ENCODE measurements around the gene TIMM50.
A peak's percentile ranks its signal among the peaks of the same experiment; 100 is the strongest.

The TIMM50 gene

GRCh38 chr19:39494661-39495060 is 14.0 kb downstream of the TIMM50 start:
- no peak for TF ChIP-seq CTCF (IDR thresholded peaks at IDR 0.05; ENCODE audit: borderline replicate concordance, control extremely low read depth, extremely low read depth, insufficient read depth, missing control alignments)

GRCh38 chr19:39496063-39496462 is 15.4 kb downstream of the TIMM50 start:
- in situ Hi-C loops (cut with MboI; ENCODE audit: low sequenced_read_pairs, unreplicated experiment), result no loop called here
- TF ChIP-seq CTCF (IDR thresholded peaks at IDR 0.05; ENCODE audit: borderline replicate concordance, control extremely low read depth, extremely low read depth, insufficient read depth, missing control alignments), result no peak
- DNase-seq (ENCODE audit: low spot score), result no peak

More at GRCh38 chr19:39494661-39495060, 14.0 kb downstream of the TIMM50 start:
- in situ Hi-C loops (cut with MboI; ENCODE audit: low sequenced_read_pairs, unreplicated experiment), result no loop called here
- DNase-seq (ENCODE audit: low spot score), result no peak

DNA sequence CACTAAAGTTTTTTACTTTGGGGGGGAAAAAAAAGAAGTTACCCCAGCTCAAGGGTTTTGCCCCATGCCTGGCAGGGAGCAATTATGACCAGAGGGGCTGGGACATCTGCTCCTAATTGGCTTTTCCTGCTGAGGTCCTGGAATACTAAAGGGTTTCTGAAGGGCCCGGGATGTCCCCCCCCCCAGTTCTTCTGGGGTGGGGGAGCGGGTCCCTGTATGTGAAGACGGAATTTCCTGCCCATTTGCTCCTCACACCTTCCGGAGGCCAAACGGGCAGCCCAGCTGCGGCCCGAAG is 17.0 kb downstream of the TIMM50 start:
- no peak for DNase-seq (ENCODE audit: low spot score)
- in situ Hi-C loops (cut with MboI; ENCODE audit: low sequenced_read_pairs, unreplicated experiment), result no loop called here
- peak; percentile 29 for TF ChIP-seq CTCF (IDR thresholded peaks at IDR 0.05; ENCODE audit: borderline replicate concordance, control extremely low read depth, extremely low read depth, insufficient read depth, missing control alignments)

- in situ Hi-C loops (cut with MboI; ENCODE audit: low sequenced_read_pairs, unreplicated experiment), result no loop called here
- no peak for TF ChIP-seq CTCF (IDR thresholded peaks at IDR 0.05; ENCODE audit: borderline replicate concordance, control extremely low read depth, extremely low read depth, insufficient read depth, missing control alignments)
- DNase-seq (ENCODE audit: low spot score), result peak; percentile 79
Observed at GRCh38 chr19:39497996-39498797, 17.6 kb downstream of the TIMM50 start.

DNA sequence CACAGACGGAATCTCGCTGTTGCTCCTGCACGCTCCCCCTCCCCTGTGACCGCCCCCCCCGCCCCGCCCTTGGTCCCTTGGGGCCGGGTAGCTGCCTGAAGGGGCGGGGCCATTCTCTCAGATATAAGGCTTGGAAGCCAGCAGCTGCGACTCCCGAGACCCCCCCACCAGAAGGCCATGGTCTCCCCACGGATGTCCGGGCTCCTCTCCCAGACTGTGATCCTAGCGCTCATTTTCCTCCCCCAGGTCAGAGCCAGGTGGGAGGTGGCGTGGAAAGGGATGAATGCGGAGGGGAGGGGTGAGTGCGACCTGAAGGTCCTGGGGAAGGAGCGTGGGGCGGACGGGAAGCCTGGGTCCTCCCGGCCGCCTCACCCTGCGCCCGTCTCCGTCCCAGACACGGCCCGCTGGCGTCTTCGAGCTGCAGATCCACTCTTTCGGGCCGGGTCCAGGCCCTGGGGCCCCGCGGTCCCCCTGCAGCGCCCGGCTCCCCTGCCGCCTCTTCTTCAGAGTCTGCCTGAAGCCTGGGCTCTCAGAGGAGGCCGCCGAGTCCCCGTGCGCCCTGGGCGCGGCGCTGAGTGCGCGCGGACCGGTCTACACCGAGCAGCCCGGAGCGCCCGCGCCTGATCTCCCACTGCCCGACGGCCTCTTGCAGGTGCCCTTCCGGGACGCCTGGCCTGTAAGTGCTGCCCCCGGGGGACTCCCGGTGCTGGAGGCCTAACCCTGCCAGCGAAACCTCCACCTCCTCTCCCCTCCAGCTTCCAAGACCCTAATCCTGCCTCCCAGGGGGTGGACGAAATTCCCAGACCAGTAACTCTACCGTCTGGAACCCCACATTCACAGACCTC is 18.4 kb downstream of the TIMM50 start, which contains the start of gene DLL3:
DLL3 (plus strand) TSS at position 150 of the 845 bp plus-strand sequence; CDS start at position 178, 28 bp downstream.
- TF ChIP-seq CTCF (IDR thresholded peaks at IDR 0.05; ENCODE audit: borderline replicate concordance, control extremely low read depth, extremely low read depth, insufficient read depth, missing control alignments), result no peak
- peak; percentile 46 for DNase-seq (ENCODE audit: low spot score)
- in situ Hi-C loops (cut with MboI; ENCODE audit: low sequenced_read_pairs, unreplicated experiment), result no loop called here

- TF ChIP-seq CTCF (IDR thresholded peaks at IDR 0.05; ENCODE audit: borderline replicate concordance, control extremely low read depth, extremely low read depth, insufficient read depth, missing control alignments), result no peak
- in situ Hi-C loops (cut with MboI; ENCODE audit: low sequenced_read_pairs, unreplicated experiment), result no loop called here
- DNase-seq (ENCODE audit: low spot score), result no peak
Observed at GRCh38 chr19:39499932-39500331, 19.3 kb downstream of the TIMM50 start.

Measured in GM13976 (cell line).